SK-N-SH (cell line): Measurements from ENCODE around the gene ATP6V0A1.

Experiments used
- CTCF ChIP-seq: fragments of 200-600 bp; sonication (generic); IDR thresholded peaks from 2 replicates; pipeline ENCODE4 v1.6.1; 2017; ENCODE audit warnings: antibody characterized with exemption, mild to moderate bottlenecking, moderate library complexity
- EP300 ChIP-seq, 2 experiments: IDR thresholded peaks; 2 replicates each; pipeline versions ENCODE4 v1.4.0 to v1.6.1; 2012; ENCODE audit warnings: borderline replicate concordance in 1 of 2, low read depth in 1 of 2, low read length in 1 of 2
- IRF3 ChIP-seq: fragments of 150-350 bp; IDR thresholded peaks from 2 replicates; pipeline ENCODE4 v1.6.1; 2016; ENCODE audit warnings: mild to moderate bottlenecking, low read depth, low read length
- MEF2A ChIP-seq: IDR thresholded peaks from 2 replicates; pipeline ENCODE4 v1.4.0; 2012; ENCODE audit warnings: low read depth, borderline replicate concordance
- MXI1 ChIP-seq: IDR thresholded peaks from 2 replicates; pipeline ENCODE4 v1.6.1; 2012; ENCODE audit warnings: mild to moderate bottlenecking, low read depth, low read length, improper control_type of control experiment
- PBX3 ChIP-seq: IDR thresholded peaks from 2 replicates; pipeline ENCODE4; 2012
- POLR2AphosphoS5 ChIP-seq: IDR thresholded peaks from 2 replicates; pipeline ENCODE4 v1.6.1; 2012; ENCODE audit warnings: low read depth, low read length
- REST ChIP-seq: IDR thresholded peaks from 2 replicates; pipeline ENCODE4 v1.6.1; 2012; ENCODE audit warnings: mild to moderate bottlenecking, low read depth, low read length, moderate library complexity
- SMC3 ChIP-seq: IDR thresholded peaks from 2 replicates; pipeline ENCODE4 v1.6.1; 2012; ENCODE audit warnings: low read depth, low read length, improper control_type of control experiment
- TAF1 ChIP-seq: IDR thresholded peaks from 2 replicates; pipeline ENCODE4 v1.6.1; 2012; ENCODE audit warnings: low read depth, mild to moderate bottlenecking, low read length, moderate library complexity, borderline replicate concordance

GRCh38 chr17:42537826-42538451 is 79.3 kb downstream of the ATP6V0A1 start:
- TF ChIP-seq POLR2AphosphoS5, result no peak
- no peak for TF ChIP-seq MXI1
- no peak for TF ChIP-seq CTCF
- no peak for TF ChIP-seq IRF3
- TF ChIP-seq SMC3, result no peak
- no peak for TF ChIP-seq PBX3
- TF ChIP-seq EP300 (IDR thresholded peaks at IDR 0.05; ENCODE audit: borderline replicate concordance in 1 of 2, low read depth in 1 of 2, low read length in 1 of 2), result no peak
- TF ChIP-seq TAF1, result no peak
- no peak for TF ChIP-seq MEF2A
- no peak for TF ChIP-seq REST
